Lung (tissue), 12 donors: Measurements from ENCODE around the gene PPP1R1A. TPM values are rescaled to one million over a fixed set of nuclear protein-coding genes. Genes with fewer than 3 reads are reported as not detected.

ENCODE experiments used
- ATAC-seq: fragments of 200-7000 bp; cut with Tn5 transposase; one replicate; pipeline ENCODE4 v1.9.1; 2020; ENCODE audit warnings: moderate number of reproducible peaks; ENCODE audit not compliant: insufficient read depth, low FRiP score
- DNase-seq, 3 donors: peaks; one replicate each; pipeline ENCODE4 v3.0.0-alpha.2; 2013 to 2017
- H3K27ac ChIP-seq, 2 donors: one replicate each; pipeline ENCODE4 v1.5.1; 2013; ENCODE audit warnings: mild to moderate bottlenecking in 2 of 2, moderate library complexity in 2 of 2, control low read depth in 1 of 2, inconsistent platforms in 1 of 2, low read depth in 1 of 2, low read length in 1 of 2
- H3K27me3 ChIP-seq, 3 donors: one replicate each; pipeline ENCODE4 v1.5.1; 2013; ENCODE audit warnings: low read length in 2 of 3; ENCODE audit not compliant: control insufficient read depth in 3 of 3, insufficient read depth in 3 of 3
- H3K36me3 ChIP-seq, 4 donors: one replicate each; pipeline ENCODE4 v1.5.1; 2013; ENCODE audit warnings: low read length in 4 of 4, mild to moderate bottlenecking in 1 of 4, moderate library complexity in 1 of 4; ENCODE audit not compliant: control insufficient read depth in 4 of 4, insufficient read depth in 4 of 4
- H3K4me1 ChIP-seq, 5 donors: one replicate each; pipeline ENCODE4 v1.5.1; 2013; ENCODE audit warnings: low read length in 5 of 5, mild to moderate bottlenecking in 2 of 5, moderate library complexity in 1 of 5; ENCODE audit not compliant: control insufficient read depth in 5 of 5, insufficient read depth in 5 of 5
- H3K4me3 ChIP-seq: one replicate; pipeline ENCODE4 v1.5.1; 2013; ENCODE audit warnings: mild to moderate bottlenecking, control low read depth, moderate library complexity
- H3K9ac ChIP-seq, 2 donors: one replicate each; pipeline ENCODE4 v1.5.1; 2013; ENCODE audit warnings: low read length in 2 of 2, control low read depth in 1 of 2; ENCODE audit not compliant: insufficient read depth in 1 of 2
- H3K9me3 ChIP-seq, 4 donors: one replicate each; pipeline ENCODE4 v1.5.1; 2013; ENCODE audit warnings: low read length in 3 of 4, mild to moderate bottlenecking in 1 of 4, moderate library complexity in 1 of 4; ENCODE audit not compliant: control insufficient read depth in 4 of 4, insufficient read depth in 3 of 4
- CTCF ChIP-seq: IDR thresholded peaks from 2 replicates; pipeline ENCODE4 v1.5.1; 2012; ENCODE audit warnings: mild to moderate bottlenecking; ENCODE audit errors: control extremely low read depth, extremely low read depth
- WGBS, 2 donors: extraction: QIAGEN DNeasy Blood & Tissue Kit; methylation state at CpG; one replicate each; pipeline ENCODE4 v1.1.7; 2013; 5-methylcytosine and 5-hydroxymethylcytosine counted together
- polyA plus RNA-seq, 2 donors: library from polyadenylated mRNA; stranded (reverse); fragments of 200-250 nt; gene quantifications; one replicate each; pipeline ENCODE4 v1.2.1, GENCODE V29; 2013
- total RNA-seq, 2 donors: library from RNA; depleted of rRNA in 1 of 2; stranded (reverse); fragments of >200 nt in 1 of 2; gene quantifications; one replicate each; pipeline ENCODE4 v1.2.1, GENCODE V29; 2014 to 2021
- donor health status: control.
- donor health status: control.
- donor health status: Bipolar disorder and iron deficiency.
- donor health status: healthy.
- donor health status: DM: yes; HTN: yes; CAD: no.

Gene PPP1R1A
- total and polyA plus RNA-seq, 4 donors = 0.15 to 0.98 (median 0.69) TPM

GRCh38 chr12:54566792-54567191 lies 21.7 kb downstream of the PPP1R1A start:
- 80 to 88% methylated on average over 5 of the region's 5 CpGs for WGBS, 2 donors
- Histone ChIP-seq H3K9me3 (peaks cover 0 to 1% (median 0%) of the 10 kb centered on the region in 4 donors), H3K4me3 (no peak overlapping the region), H3K27ac (no peak overlapping the region), H3K9ac (no peak overlapping the region), H3K4me1 (peaks cover 0 to 10% (median 0%) of the 10 kb centered on the region in 5 donors), H3K36me3 (peaks cover 0 to 3% (median 0%) of the 10 kb centered on the region in 4 donors), H3K27me3 (no peaks in the 10 kb centered on the region)
- no peak for DNase-seq
- no peak for ATAC-seq
- no peak for TF ChIP-seq CTCF

- no peak overlapping the region for H3K4me3 ChIP-seq
- no peak for TF ChIP-seq CTCF
- 70 to 85% methylated on average over 3 of the region's 3 CpGs for WGBS, 2 donors
Observed at GRCh38 chr12:54565986-54566544, 22.4 kb downstream of the PPP1R1A start.

GRCh38 chr12:54565310-54565985 lies 23.0 kb downstream of the PPP1R1A start:
- WGBS, 2 donors = 70 to 80% methylated on average over 10 of the region's 10 CpGs
- peaks cover 0 to 15% (median 0%) of the 10 kb centered on the region in 5 donors for H3K4me1 ChIP-seq
- TF ChIP-seq CTCF = no peak
- no peak overlapping the region for H3K9ac ChIP-seq
- no peak for ATAC-seq
- no peak for DNase-seq
- H3K9me3 ChIP-seq = peaks cover 0 to 1% (median 0%) of the 10 kb centered on the region in 4 donors
- H3K4me3 ChIP-seq = no peak overlapping the region
- no peak overlapping the region for H3K27ac ChIP-seq
- no peaks in the 10 kb centered on the region for H3K27me3 ChIP-seq
- H3K36me3 ChIP-seq = peaks cover 0 to 3% (median 0%) of the 10 kb centered on the region in 4 donors

More at GRCh38 chr12:54565986-54566544, 22.4 kb downstream of the PPP1R1A start:
- no peak overlapping the region for H3K9ac ChIP-seq
- H3K36me3 ChIP-seq = peaks cover 0 to 3% (median 0%) of the 10 kb centered on the region in 4 donors
- H3K27ac ChIP-seq = no peak overlapping the region
- DNase-seq = peak in 1 of 3 donors; percentile 33
- ATAC-seq = no peak
- H3K9me3 ChIP-seq = peaks cover 0 to 1% (median 0%) of the 10 kb centered on the region in 4 donors
- H3K4me1 ChIP-seq = peaks cover 0 to 15% (median 0%) of the 10 kb centered on the region in 5 donors
- H3K27me3 ChIP-seq = no peaks in the 10 kb centered on the region
